AG04449 (cell line): ENCODE results near the gene SPSB1.

ENCODE experiments used
- CTCF ChIA-PET: fragments of 350-600 bp; formaldehyde crosslinking; extraction: SDS; loops from one replicate; lab custom pipeline; 2021; ENCODE audit warnings: antibody characterized with exemption; lab: Yijun Ruan, JAX
- POLR2A ChIA-PET: fragments of 400-600, 350-600 bp; formaldehyde crosslinking; extraction: SDS; loops from one replicate; lab custom pipeline; 2020; ENCODE audit warnings: antibody characterized with exemption, inconsistent platforms; lab: Yijun Ruan, JAX
- DNase-seq: peaks from one replicate; pipeline ENCODE4 v3.0.0-alpha.2; 2010; ENCODE audit warnings: low read depth, low spot score
- H3K4me3 ChIP-seq: 2 replicates; pipeline ENCODE4 v1.5.1; 2011; ENCODE audit warnings: low read depth, mild to moderate bottlenecking, control low read depth, low read length
- TF ChIP-seq, protein P1 (sequence below): IDR thresholded peaks from one replicate; pipeline ENCODE4 v1.5.1; 2011; ENCODE audit warnings: mild to moderate bottlenecking, moderate library complexity, low read length, control low read depth, inconsistent platforms; ENCODE audit not compliant: insufficient read depth; ENCODE audit errors: missing control alignments

Gene SPSB1

GRCh38 chr1:9267827-9268581 lies 24.7 kb upstream of the SPSB1 start:
- ChIA-PET CTCF (interaction anchor here (0.6 to 10.5 kb wide), 23 partner anchors 10 to 299 kb away, joined by 3 to 195 read pairs (median 6); no protein-coding TSS in a partner anchor), POLR2A (no interaction called here)
- no peak for DNase-seq
- TF ChIP-seq, protein P1, sequence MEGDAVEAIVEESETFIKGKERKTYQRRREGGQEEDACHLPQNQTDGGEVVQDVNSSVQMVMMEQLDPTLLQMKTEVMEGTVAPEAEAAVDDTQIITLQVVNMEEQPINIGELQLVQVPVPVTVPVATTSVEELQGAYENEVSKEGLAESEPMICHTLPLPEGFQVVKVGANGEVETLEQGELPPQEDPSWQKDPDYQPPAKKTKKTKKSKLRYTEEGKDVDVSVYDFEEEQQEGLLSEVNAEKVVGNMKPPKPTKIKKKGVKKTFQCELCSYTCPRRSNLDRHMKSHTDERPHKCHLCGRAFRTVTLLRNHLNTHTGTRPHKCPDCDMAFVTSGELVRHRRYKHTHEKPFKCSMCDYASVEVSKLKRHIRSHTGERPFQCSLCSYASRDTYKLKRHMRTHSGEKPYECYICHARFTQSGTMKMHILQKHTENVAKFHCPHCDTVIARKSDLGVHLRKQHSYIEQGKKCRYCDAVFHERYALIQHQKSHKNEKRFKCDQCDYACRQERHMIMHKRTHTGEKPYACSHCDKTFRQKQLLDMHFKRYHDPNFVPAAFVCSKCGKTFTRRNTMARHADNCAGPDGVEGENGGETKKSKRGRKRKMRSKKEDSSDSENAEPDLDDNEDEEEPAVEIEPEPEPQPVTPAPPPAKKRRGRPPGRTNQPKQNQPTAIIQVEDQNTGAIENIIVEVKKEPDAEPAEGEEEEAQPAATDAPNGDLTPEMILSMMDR = no peak
- no peak overlapping the region for H3K4me3 ChIP-seq

DNA sequence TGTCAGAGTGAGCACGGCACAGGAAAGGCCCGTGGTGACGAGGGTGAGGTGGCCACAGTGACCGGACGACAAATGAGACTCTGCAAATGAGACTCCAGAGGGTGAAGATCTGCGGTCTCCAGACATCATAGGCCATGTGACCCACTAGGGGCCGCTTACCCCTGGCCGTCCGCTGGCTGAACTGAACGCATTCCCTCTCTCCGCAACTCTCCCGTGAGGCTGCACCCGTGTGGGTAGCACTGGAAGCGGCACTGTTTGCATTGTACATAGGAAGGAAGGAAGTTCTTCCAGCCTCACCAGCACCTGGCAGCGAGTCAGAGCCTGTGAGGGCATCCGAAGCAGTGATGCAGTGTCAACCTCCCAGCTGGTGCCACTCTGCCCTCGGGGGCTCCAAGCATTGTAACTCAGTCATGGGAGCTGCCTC lies 23.6 kb upstream of the SPSB1 start:
- H3K4me3 ChIP-seq = no peak overlapping the region
- CTCF ChIA-PET = interaction anchor here (0.7 to 10.5 kb wide), 12 partner anchors 11 to 304 kb away, joined by 3 to 195 read pairs (median 6); no protein-coding TSS in a partner anchor
- no peak for DNase-seq
- POLR2A ChIA-PET = no interaction called here
- TF ChIP-seq, protein P1 = no peak

DNA sequence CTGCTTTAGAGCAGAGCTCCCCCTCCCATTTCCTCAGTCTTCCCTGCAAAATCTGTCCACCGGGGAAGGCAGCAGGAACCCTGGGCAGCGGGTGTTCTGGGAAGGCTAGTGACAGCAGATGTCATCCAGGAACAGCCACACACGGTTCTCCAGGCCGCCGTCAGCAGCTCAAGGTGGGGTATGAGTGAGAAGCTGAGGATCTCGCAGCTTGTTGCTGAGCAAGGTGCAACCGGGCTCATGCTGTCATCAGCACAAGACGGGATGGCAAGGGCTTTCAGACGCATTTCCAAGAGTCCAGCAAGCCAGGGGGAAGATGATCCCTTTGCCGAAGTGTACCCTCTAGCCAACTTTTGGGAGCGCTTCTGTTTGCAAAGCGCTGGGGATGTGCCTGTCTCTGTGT lies 23.0 kb upstream of the SPSB1 start:
- ChIA-PET CTCF (interaction anchor here (0.7 to 10.5 kb wide), 9 partner anchors 10 to 303 kb away, joined by 3 to 195 read pairs (median 7); no protein-coding TSS in a partner anchor), POLR2A (no interaction called here)
- TF ChIP-seq, protein P1 = no peak
- H3K4me3 ChIP-seq = no peak overlapping the region
- DNase-seq = no peak

DNA sequence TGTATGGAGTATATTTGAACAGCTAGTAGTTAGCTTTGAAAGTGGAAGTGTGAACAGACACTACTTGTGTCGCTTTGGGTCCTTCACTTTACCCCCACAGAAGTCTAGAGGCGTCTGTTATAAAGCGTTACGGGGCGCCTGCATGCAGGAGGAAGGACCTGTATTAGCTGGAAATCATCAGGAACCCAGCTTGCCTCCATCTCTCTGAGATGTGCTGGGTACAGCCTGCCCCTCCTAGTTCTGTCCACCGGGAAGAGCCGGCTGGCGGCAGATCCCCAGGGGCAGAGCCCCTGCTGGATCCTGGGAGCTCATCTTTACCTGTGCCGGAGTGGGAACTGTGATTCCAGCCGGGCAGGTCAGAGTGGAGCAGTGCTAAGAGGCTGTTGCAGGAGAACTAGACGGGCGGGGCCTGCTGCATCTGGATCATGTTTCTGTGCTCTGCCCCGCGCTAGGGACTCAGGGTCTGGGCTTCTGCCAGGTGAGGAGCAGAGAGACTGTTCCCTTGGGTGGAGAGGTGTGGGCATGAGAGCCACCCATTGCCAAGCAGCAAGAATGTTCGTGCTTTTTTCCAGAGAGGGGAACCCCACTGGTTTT lies 22.3 kb upstream of the SPSB1 start:
- H3K4me3 ChIP-seq = no peak overlapping the region
- DNase-seq = no peak
- TF ChIP-seq, protein P1 = no peak
- ChIA-PET POLR2A (no interaction called here), CTCF (interaction anchor here (1.0 to 10.5 kb wide), 6 partner anchors 11 to 221 kb away, joined by 3 to 195 read pairs (median 48); no protein-coding TSS in a partner anchor)

- H3K4me3 ChIP-seq = no peak overlapping the region
- TF ChIP-seq, protein P1 = no peak
- ChIA-PET CTCF (interaction anchor here (0.7 to 10.5 kb wide), 4 partner anchors 18 to 224 kb away, joined by 3 to 184 read pairs (median 11); no protein-coding TSS in a partner anchor), POLR2A (no interaction called here)
- DNase-seq = no peak
These were observed 21.4 kb upstream of the SPSB1 start for GRCh38 chr1:9271283-9271682.

GRCh38 chr1:9271861-9272595 lies 20.7 kb upstream of the SPSB1 start:
- ChIA-PET POLR2A (no interaction called here), CTCF (interaction anchor here (0.6 to 10.5 kb wide), 8 partner anchors 17 to 223 kb away, joined by 3 to 184 read pairs (median 4); no protein-coding TSS in a partner anchor)
- TF ChIP-seq, protein P1 = no peak
- DNase-seq = no peak
- no peak overlapping the region for H3K4me3 ChIP-seq
